ENCODE data around the gene ETV3.
A peak's percentile ranks its signal among the peaks of the same experiment; 100 is the strongest.

Gene ETV3

GRCh38 chr1:157157501-157158190, 19.5 kb upstream of the ETV3 start:
- no peak for TF ChIP-seq POLR2AphosphoS5 (IDR thresholded peaks at IDR 0.05; ENCODE audit: low read depth, low read length)
- no peak for TF ChIP-seq SIN3A (IDR thresholded peaks at IDR 0.05; ENCODE audit: borderline replicate concordance, insufficient read depth, low read length)
- TF ChIP-seq FOXP2 (optimal IDR thresholded peaks at IDR 0.05; ENCODE audit: borderline replicate concordance, extremely low read depth, extremely low read length, insufficient read depth): no peak
- no peak for TF ChIP-seq REST (IDR thresholded peaks at IDR 0.05; ENCODE audit: insufficient read depth in 1 of 2, low read depth in 2 of 2, low read length in 2 of 2)
- no peak for TF ChIP-seq TAF1 (IDR thresholded peaks at IDR 0.05; ENCODE audit: borderline replicate concordance, insufficient read depth, low read length)

- TF ChIP-seq TAF1 (IDR thresholded peaks at IDR 0.05; ENCODE audit: borderline replicate concordance, insufficient read depth, low read length) (no peak), SIN3A (IDR thresholded peaks at IDR 0.05; ENCODE audit: borderline replicate concordance, insufficient read depth, low read length) (no peak), REST (IDR thresholded peaks at IDR 0.05; ENCODE audit: insufficient read depth in 1 of 2, low read depth in 2 of 2, low read length in 2 of 2) (0 out of 4 replicates have a peak, but pooled peaks of 1 of the 2 experiments have one; percentile 12), POLR2AphosphoS5 (IDR thresholded peaks at IDR 0.05; ENCODE audit: low read depth, low read length) (no peak), FOXP2 (optimal IDR thresholded peaks at IDR 0.05; ENCODE audit: borderline replicate concordance, extremely low read depth, extremely low read length, insufficient read depth) (no peak)
Observed at GRCh38 chr1:157156058-157156541, 17.9 kb upstream of the ETV3 start.

- TF ChIP-seq SIN3A (IDR thresholded peaks at IDR 0.05; ENCODE audit: borderline replicate concordance, insufficient read depth, low read length) (no peak), FOXP2 (optimal IDR thresholded peaks at IDR 0.05; ENCODE audit: borderline replicate concordance, extremely low read depth, extremely low read length, insufficient read depth) (no peak), TAF1 (IDR thresholded peaks at IDR 0.05; ENCODE audit: borderline replicate concordance, insufficient read depth, low read length) (no peak), REST (IDR thresholded peaks at IDR 0.05; ENCODE audit: insufficient read depth in 1 of 2, low read depth in 2 of 2, low read length in 2 of 2) (no peak), POLR2AphosphoS5 (IDR thresholded peaks at IDR 0.05; ENCODE audit: low read depth, low read length) (no peak)
Observed at GRCh38 chr1:157155658-157156057, 17.5 kb upstream of the ETV3 start.

GRCh38 chr1:157154940-157155514, 16.8 kb upstream of the ETV3 start:
- no peak for TF ChIP-seq TAF1 (IDR thresholded peaks at IDR 0.05; ENCODE audit: borderline replicate concordance, insufficient read depth, low read length)
- TF ChIP-seq REST (IDR thresholded peaks at IDR 0.05; ENCODE audit: insufficient read depth in 1 of 2, low read depth in 2 of 2, low read length in 2 of 2): peak in 1 of 2 experiments; percentile 49; a peak in 1 of 4 replicates
